Omental fat pad (tissue), 4 donors: ENCODE measurements around the gene DCAF15. TPM values are rescaled to one million over a fixed set of nuclear protein-coding genes. Genes with fewer than 3 reads are reported as not detected.
A peak's percentile ranks its signal among the peaks of the same experiment; 100 is the strongest.

Source experiments
- ATAC-seq: fragments of 150-250 bp; one replicate; pipeline ENCODE4 v1.9.1; 2016; ENCODE audit warnings: mild to moderate bottlenecking, moderate library complexity; ENCODE audit not compliant: low FRiP score
- DNase-seq: peaks from one replicate; pipeline ENCODE4 v3.0.0-alpha.2; 2019; ENCODE audit warnings: low spot score
- total RNA-seq, 4 donors: library from RNA; depleted of rRNA; stranded (reverse); fragments of >200 nt; gene quantifications; one replicate each; pipeline ENCODE4 v1.1.0, GENCODE V29; 2016
- TF ChIP-seq, protein P1 (sequence below), 3 donors: fragments of 450-650 bp; IDR thresholded peaks; one replicate each; pipeline ENCODE4 v1.5.1; 2016 to 2017; ENCODE audit warnings: antibody characterized with exemption in 3 of 3, mild to moderate bottlenecking in 3 of 3, moderate library complexity in 2 of 3

Gene DCAF15
- total RNA-seq, 4 donors from 2014 or later = 8.9 to 22.9 (median 11.9) TPM

DNA sequence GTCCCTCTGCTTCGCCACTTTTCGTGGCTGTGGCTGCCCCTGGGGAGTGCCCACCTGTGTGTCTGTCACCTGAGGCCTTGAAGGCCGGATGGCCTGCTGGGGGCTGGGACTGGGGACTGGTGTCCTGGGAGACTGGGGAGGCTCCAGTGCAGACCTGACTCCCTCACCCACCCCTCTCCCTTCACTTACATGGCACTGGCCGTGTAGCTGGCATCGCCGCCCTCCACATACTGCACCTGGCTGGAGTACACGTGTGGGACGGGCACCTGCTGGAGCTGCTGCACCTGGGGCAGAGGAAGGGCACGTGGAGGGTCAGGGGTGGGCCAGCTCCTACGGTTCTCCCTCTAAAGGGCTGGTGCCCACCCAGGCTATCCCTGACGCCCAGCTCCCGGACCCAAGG lies 25.5 kb downstream of the DCAF15 start:
- TF ChIP-seq, protein P1, sequence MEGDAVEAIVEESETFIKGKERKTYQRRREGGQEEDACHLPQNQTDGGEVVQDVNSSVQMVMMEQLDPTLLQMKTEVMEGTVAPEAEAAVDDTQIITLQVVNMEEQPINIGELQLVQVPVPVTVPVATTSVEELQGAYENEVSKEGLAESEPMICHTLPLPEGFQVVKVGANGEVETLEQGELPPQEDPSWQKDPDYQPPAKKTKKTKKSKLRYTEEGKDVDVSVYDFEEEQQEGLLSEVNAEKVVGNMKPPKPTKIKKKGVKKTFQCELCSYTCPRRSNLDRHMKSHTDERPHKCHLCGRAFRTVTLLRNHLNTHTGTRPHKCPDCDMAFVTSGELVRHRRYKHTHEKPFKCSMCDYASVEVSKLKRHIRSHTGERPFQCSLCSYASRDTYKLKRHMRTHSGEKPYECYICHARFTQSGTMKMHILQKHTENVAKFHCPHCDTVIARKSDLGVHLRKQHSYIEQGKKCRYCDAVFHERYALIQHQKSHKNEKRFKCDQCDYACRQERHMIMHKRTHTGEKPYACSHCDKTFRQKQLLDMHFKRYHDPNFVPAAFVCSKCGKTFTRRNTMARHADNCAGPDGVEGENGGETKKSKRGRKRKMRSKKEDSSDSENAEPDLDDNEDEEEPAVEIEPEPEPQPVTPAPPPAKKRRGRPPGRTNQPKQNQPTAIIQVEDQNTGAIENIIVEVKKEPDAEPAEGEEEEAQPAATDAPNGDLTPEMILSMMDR (IDR thresholded peaks at IDR 0.05) = no peak
- no peak for DNase-seq
- no peak for ATAC-seq

DNA sequence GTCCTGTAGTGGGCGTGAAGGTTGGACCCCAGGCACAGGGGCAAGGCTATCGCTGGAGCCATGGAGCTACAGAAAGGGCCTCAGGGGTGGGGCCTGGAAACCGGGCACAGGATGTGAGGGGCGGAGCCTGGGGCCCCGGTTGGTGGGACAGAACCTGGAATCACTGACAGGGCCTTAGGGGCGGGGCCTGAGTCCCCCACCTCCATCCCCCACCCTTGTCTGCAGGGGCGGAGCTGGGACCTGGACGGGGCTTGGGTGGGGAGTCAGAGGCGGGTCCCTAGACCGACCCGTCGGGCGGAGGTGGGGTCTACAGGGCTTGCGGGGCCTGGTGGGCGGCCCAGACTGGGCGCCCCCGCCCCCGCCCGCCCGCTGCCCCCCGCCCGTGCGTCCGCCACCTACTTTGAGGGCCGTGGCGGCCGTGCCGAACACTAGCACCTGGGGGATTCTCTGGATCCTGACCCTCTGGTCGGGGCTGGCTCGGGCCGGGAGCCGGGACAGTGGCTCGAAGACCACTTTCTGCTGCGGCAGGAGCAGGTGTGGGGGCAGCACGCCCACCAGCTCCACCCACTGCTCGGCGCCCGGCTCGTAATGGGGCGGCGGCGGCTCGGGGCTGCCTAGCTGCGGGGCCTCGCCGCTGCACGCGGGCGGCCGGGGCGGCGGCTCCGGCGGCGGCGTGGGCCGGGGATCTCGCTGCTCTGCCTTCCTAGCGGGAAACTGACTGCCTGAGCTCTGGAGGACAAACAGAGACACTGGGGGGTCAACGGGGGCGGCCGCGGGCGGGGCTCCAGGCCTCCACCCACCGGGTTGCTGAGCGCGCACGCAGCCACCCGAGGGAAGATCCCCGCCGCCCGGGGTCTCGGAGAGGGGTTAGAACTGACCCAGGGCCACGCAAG lies 26.3 kb downstream of the DCAF15 start:
- DNase-seq (peak; percentile 62), ATAC-seq (peak; percentile 89)
- TF ChIP-seq, protein P1 (IDR thresholded peaks at IDR 0.05) = no peak

GRCh38 chr19:13979244-13979615 lies 26.9 kb downstream of the DCAF15 start:
- no peak for DNase-seq
- TF ChIP-seq, protein P1 (IDR thresholded peaks at IDR 0.05) = no peak
- ATAC-seq = no peak

DNA sequence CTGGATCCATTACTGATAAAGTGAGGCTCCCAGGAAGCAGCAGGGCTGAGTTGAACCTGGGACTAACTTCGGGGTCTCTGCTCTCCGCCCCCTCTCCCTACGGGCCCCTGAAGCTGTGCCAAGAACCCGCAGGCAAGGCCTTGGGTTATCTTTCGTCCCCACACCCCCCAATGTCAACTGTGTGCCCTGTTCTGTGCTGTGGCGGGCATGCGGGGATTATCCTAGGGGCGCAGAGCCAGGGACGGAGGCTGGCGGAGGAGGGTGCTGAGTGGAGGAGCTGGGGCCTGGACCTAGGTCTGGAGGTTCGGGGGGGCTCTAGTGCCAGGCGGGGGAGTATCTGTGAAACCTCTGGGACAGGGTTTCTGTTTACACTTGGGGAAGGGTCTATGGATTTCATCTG lies 27.4 kb downstream of the DCAF15 start:
- TF ChIP-seq, protein P1 (IDR thresholded peaks at IDR 0.05) = no peak
- no peak for ATAC-seq
- DNase-seq = no peak

DNA sequence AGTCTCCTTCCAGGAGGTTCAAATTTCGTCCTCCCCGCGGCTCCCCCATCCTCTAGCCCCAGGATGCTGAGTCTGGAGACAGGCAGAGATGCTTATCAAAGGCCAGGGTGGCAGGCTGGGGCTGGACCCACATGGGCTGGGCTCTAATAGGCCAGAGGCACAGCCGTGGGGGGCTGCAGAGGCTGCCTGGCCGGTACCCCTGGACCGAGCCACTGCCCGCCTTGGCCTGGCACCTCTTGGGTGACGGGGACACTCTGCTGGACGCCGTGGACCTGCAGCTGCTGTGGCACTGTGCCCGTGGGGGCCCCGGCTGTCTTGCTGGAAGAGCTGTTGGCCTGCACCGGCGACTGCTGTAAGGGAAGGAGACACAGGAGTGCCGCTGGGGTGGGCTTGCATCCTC lies 28.0 kb downstream of the DCAF15 start:
- TF ChIP-seq, protein P1 (IDR thresholded peaks at IDR 0.05) = no peak
- DNase-seq (no peak), ATAC-seq (no peak)

DNA sequence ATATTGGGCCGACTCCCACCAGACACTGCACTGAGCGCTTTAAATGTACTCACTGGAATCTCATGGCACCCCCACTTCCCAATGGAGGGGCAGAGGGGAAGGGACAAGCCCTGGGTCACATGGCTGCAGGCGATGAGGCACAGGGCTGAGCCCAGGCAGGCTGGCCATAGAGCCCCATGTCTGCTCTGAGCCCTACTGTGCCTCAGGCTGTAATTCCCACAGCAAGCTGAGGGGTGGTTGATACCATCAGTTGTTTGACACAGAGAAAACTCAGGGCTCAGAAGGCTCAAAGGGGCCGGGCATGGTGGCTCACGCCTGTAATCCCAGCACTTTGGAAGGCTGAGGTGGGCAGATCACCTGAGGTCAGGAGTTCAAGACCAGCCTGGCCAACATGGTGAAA lies 28.7 kb downstream of the DCAF15 start:
- DNase-seq (no peak), ATAC-seq (no peak)
- TF ChIP-seq, protein P1 (IDR thresholded peaks at IDR 0.05) = no peak

- TF ChIP-seq, protein P1 (IDR thresholded peaks at IDR 0.05) = no peak
- DNase-seq (no peak), ATAC-seq (no peak)
Measured at GRCh38 chr19:13981467-13981866, 29.2 kb downstream of the DCAF15 start.
